H1 (cell line): ENCODE measurements around the gene SNCAIP. TPM values are rescaled to one million over a fixed set of nuclear protein-coding genes. Genes with fewer than 3 reads are reported as not detected.

Experiments used
- CTCF ChIA-PET: fragments of 300-600 bp; sonication (Branson Sonifier 250); formaldehyde crosslinking; loops from one replicate; lab custom pipeline; 2021; ENCODE audit not compliant: partially characterized antibody; lab: Charles Lee
- POLR2A ChIA-PET: fragments of 300-600 bp; sonication (Branson Sonifier 250); formaldehyde crosslinking; loops from one replicate; lab custom pipeline; 2021; ENCODE audit warnings: inconsistent platforms; ENCODE audit not compliant: partially characterized antibody; lab: Charles Lee
- DNase-seq, 2 experiments: peaks; one replicate each; pipeline versions ENCODE4 v3.0.0 to v3.0.0-alpha.2; 2010 to 2022; ENCODE audit warnings: low spot score in 2 of 2, low read depth in 1 of 2, mixed read lengths in 1 of 2
- FAIRE-seq: peaks from 2 replicates; lab custom pipeline; 2011; peaks lifted over from hg19 to GRCh38; lab: Jason Lieb, UNC
- H2AFZ ChIP-seq: 2 replicates; pipeline ENCODE4 v1.8.1; 2012; ENCODE audit warnings: low read length, inconsistent platforms
- H2AK5ac ChIP-seq: 2 replicates; pipeline ENCODE4 v1.6.1; 2013; ENCODE audit warnings: low read depth, low read length
- H2BK120ac ChIP-seq: replicated peaks from 2 replicates; pipeline ENCODE3; 2013; ENCODE audit warnings: low read depth, low read length, inconsistent platforms
- H2BK12ac ChIP-seq: 2 replicates; pipeline ENCODE4 v1.6.1; 2013; ENCODE audit warnings: low read depth, low read length
- H2BK15ac ChIP-seq: 2 replicates; pipeline ENCODE4 v1.6.1; 2013; ENCODE audit warnings: low read length
- H2BK20ac ChIP-seq: 2 replicates; pipeline ENCODE4 v1.6.1; 2013; ENCODE audit warnings: low read length
- H2BK5ac ChIP-seq: 2 replicates; pipeline ENCODE4 v1.6.1; 2013; ENCODE audit warnings: low read depth, low read length
- H3K14ac ChIP-seq: 2 replicates; pipeline ENCODE4 v1.6.1; 2013; ENCODE audit warnings: inconsistent platforms; ENCODE audit not compliant: insufficient read length
- H3K18ac ChIP-seq: 2 replicates; pipeline ENCODE4 v1.6.1; 2013; ENCODE audit warnings: low read length; ENCODE audit errors: extremely low read depth
- H3K23ac ChIP-seq: 2 replicates; pipeline ENCODE4 v1.6.1; 2013; ENCODE audit warnings: inconsistent platforms; ENCODE audit not compliant: insufficient read length
- H3K23me2 ChIP-seq: 2 replicates; pipeline ENCODE4 v1.6.1; 2013; ENCODE audit warnings: low read depth, low read length
- H3K27ac ChIP-seq: 2 replicates; pipeline ENCODE4 v1.6.1; 2011; ENCODE audit warnings: low read depth, low read length, inconsistent platforms
- H3K27me3 ChIP-seq, 4 experiments: replicated peaks in 1 of 4; 1 replicate in 1 of 4; 2 replicates in 3 of 4; pipeline versions ENCODE4 v1.6.1 to v1.8.1; 2011 to 2013; ENCODE audit warnings: low read length in 3 of 4, mild to moderate bottlenecking in 3 of 4, inconsistent platforms in 2 of 4, mixed read lengths in 2 of 4, moderate library complexity in 1 of 4; ENCODE audit not compliant: control insufficient read depth in 3 of 4, insufficient read depth in 3 of 4; ENCODE audit errors: extremely low read depth in 1 of 4
- H3K36me3 ChIP-seq, 4 experiments: 2 replicates each; pipeline versions ENCODE4 v1.6.1 to v1.8.1; 2011 to 2013; ENCODE audit warnings: mild to moderate bottlenecking in 4 of 4, low read length in 3 of 4, moderate library complexity in 2 of 4, control low read depth in 1 of 4, inconsistent platforms in 1 of 4; ENCODE audit not compliant: insufficient read depth in 4 of 4, control insufficient read depth in 2 of 4
- H3K4ac ChIP-seq: replicated peaks from 2 replicates; pipeline ENCODE3; 2013; ENCODE audit warnings: low read length, low read depth, mixed read lengths, inconsistent platforms; ENCODE audit not compliant: insufficient read length
- H3K4me1 ChIP-seq, 4 experiments: replicated peaks in 1 of 4; 1 replicate in 1 of 4; 2 replicates in 3 of 4; pipeline versions ENCODE4 v1.6.1 to v1.8.1; 2011 to 2013; ENCODE audit warnings: low read length in 3 of 4, inconsistent platforms in 2 of 4, mixed read lengths in 1 of 4; ENCODE audit not compliant: insufficient read depth in 4 of 4, control insufficient read depth in 3 of 4
- H3K4me2 ChIP-seq, 2 experiments: 2 replicates each; pipeline versions ENCODE4 v1.6.1 to v1.8.1; 2011 to 2013; ENCODE audit warnings: low read depth in 2 of 2, low read length in 2 of 2, control low read depth in 1 of 2, inconsistent platforms in 1 of 2, mild to moderate bottlenecking in 1 of 2; ENCODE audit not compliant: insufficient read depth in 1 of 2
- H3K4me3 ChIP-seq, 4 experiments: fragments of 200-600, 300-600 bp in 1 of 4; sonication (generic), shearing (Covaris generic), sonication (Bioruptor Twin) in 1 of 4; 2 replicates each; pipeline versions ENCODE4 v1.5.1 to v1.8.1; 2011 to 2016; ENCODE audit warnings: low read length in 4 of 4, low read depth in 3 of 4, control low read depth in 2 of 4, inconsistent platforms in 2 of 4, mild to moderate bottlenecking in 2 of 4, mixed read lengths in 1 of 4, moderate library complexity in 1 of 4; ENCODE audit not compliant: insufficient read depth in 2 of 4; ENCODE audit errors: extremely low read depth in 1 of 4
- H3K56ac ChIP-seq: replicated peaks from 2 replicates; pipeline ENCODE3; 2013; ENCODE audit warnings: low read depth, mild to moderate bottlenecking, mixed read lengths, low read length, inconsistent platforms; ENCODE audit not compliant: insufficient read length
- H3K79me1 ChIP-seq: 2 replicates; pipeline ENCODE4 v1.6.1; 2013; ENCODE audit warnings: low read depth, low read length, control low read depth
- H3K79me2 ChIP-seq, 2 experiments: 2 replicates each; pipeline versions ENCODE4 v1.6.1 to v1.8.1; 2012 to 2013; ENCODE audit warnings: low read length in 2 of 2, mild to moderate bottlenecking in 2 of 2, inconsistent platforms in 1 of 2; ENCODE audit not compliant: insufficient read depth in 2 of 2, control insufficient read depth in 1 of 2
- H3K9ac ChIP-seq, 4 experiments: replicated peaks in 1 of 4; 1 replicate in 1 of 4; 2 replicates in 3 of 4; pipeline versions ENCODE4 v1.6.1 to v1.8.1; 2011 to 2013; ENCODE audit warnings: low read depth in 3 of 4, low read length in 3 of 4, control low read depth in 2 of 4, mild to moderate bottlenecking in 2 of 4, moderate library complexity in 2 of 4, inconsistent platforms in 1 of 4; ENCODE audit errors: extremely low read depth in 1 of 4
- H3K9me3 ChIP-seq, 2 experiments: 2 replicates each; pipeline versions ENCODE4 v1.6.1 to v1.8.1; 2012 to 2013; ENCODE audit warnings: mild to moderate bottlenecking in 2 of 2, moderate library complexity in 2 of 2, control low read depth in 1 of 2, inconsistent platforms in 1 of 2, low read depth in 1 of 2, low read length in 1 of 2, mixed read lengths in 1 of 2; ENCODE audit not compliant: insufficient read depth in 2 of 2
- H4K20me1 ChIP-seq, 2 experiments: replicated peaks in 1 of 2; 2 replicates each; pipeline versions ENCODE3 to v1.8.1; 2011 to 2013; ENCODE audit warnings: inconsistent platforms in 2 of 2, low read length in 2 of 2, mild to moderate bottlenecking in 1 of 2; ENCODE audit not compliant: insufficient read depth in 2 of 2, control insufficient read depth in 1 of 2
- H4K5ac ChIP-seq: 2 replicates; pipeline ENCODE4 v1.6.1; 2013; ENCODE audit warnings: low read length, low read depth, mixed read lengths, inconsistent platforms; ENCODE audit not compliant: insufficient read length
- H4K8ac ChIP-seq: 2 replicates; pipeline ENCODE4 v1.8.0; 2013; ENCODE audit warnings: mild to moderate bottlenecking, moderate library complexity, low read length, inconsistent platforms; ENCODE audit not compliant: insufficient read depth; ENCODE audit errors: extremely low read depth
- H4K91ac ChIP-seq: replicated peaks from 2 replicates; pipeline ENCODE3; 2013; ENCODE audit warnings: low read length, mixed read lengths, inconsistent platforms; ENCODE audit not compliant: insufficient read length
- BACH1 ChIP-seq: IDR thresholded peaks from 2 replicates; pipeline ENCODE4 v1.6.1; 2012; ENCODE audit warnings: low read length, improper control_type of control experiment
- EGR1 ChIP-seq: IDR thresholded peaks from 2 replicates; pipeline ENCODE4 v1.6.1; 2011; ENCODE audit warnings: low read depth, low read length, borderline replicate concordance
- HDAC2 ChIP-seq, 2 experiments: fragments of 300-600 bp in 1 of 2; sonication (generic) in 1 of 2; IDR thresholded peaks; 2 replicates each; pipeline ENCODE4 v1.6.1; 2011 to 2012; ENCODE audit warnings: low read depth in 2 of 2, low read length in 2 of 2, mild to moderate bottlenecking in 2 of 2, moderate library complexity in 2 of 2, borderline replicate concordance in 1 of 2, inconsistent platforms in 1 of 2
- NANOG ChIP-seq: IDR thresholded peaks from 2 replicates; pipeline ENCODE4 v1.6.1; 2011; ENCODE audit warnings: low read length, low read depth, mild to moderate bottlenecking, inconsistent platforms; ENCODE audit not compliant: insufficient read depth, poor library complexity, severe bottlenecking
- POU5F1 ChIP-seq: IDR thresholded peaks from 2 replicates; pipeline ENCODE4 v1.6.1; 2011; ENCODE audit warnings: low read depth, mild to moderate bottlenecking, low read length, moderate library complexity
- WGBS, 2 experiments: shearing (Covaris generic) in 1 of 2; methylation state at CpG; one replicate each; pipeline versions ENCODE4 v1.1.6 to v1.1.7; 2013 to 2015; ENCODE audit warnings: low lambda C conversion rate in 2 of 2, mixed read lengths in 2 of 2, inconsistent platforms in 1 of 2, low coverage in 1 of 2, missing lambda C conversion rate in 1 of 2; ENCODE audit not compliant: insufficient replicate concordance in 2 of 2, insufficient coverage in 1 of 2, insufficient read length in 1 of 2; ENCODE audit errors: extremely low coverage in 1 of 2, missing lambda C conversion rate in 1 of 2; 5-methylcytosine and 5-hydroxymethylcytosine counted together
- polyA plus RNA-seq, 7 experiments: library from polyadenylated mRNA; depleted of rRNA in 3 of 7; stranded (reverse) in 5 of 7; unstranded in 2 of 7; fragments of >200 nt in 5 of 7; fragments of 200-250 nt in 2 of 7; gene quantifications; 1 replicate in 5 of 7; 2 replicates in 1 of 7; 4 replicates in 1 of 7; pipeline versions ENCODE4 v1.2.1 to v1.2.3, GENCODE V29; 2011 to 2013; ENCODE audit warnings: missing spikeins in 2 of 7, mixed read lengths in 2 of 7
- total RNA-seq: library from RNA; stranded (reverse); fragmentation: NEBNext Ultra II Directional; extraction: Animal tissue kit (Norgen Biotek cat#: 25700); gene quantifications from 2 replicates; pipeline ENCODE4 v1.2.1, GENCODE V29; 2021
- TF ChIP-seq, protein P1 (sequence below): IDR thresholded peaks from 2 replicates; pipeline ENCODE4 v1.6.1; 2011; ENCODE audit warnings: low read length, improper control_type of control experiment
- TF ChIP-seq, protein P2 (sequence below), 3 experiments: IDR thresholded peaks; 1 replicate in 2 of 3; 2 replicates in 1 of 3; pipeline versions ENCODE4 v1.5.1 to v1.6.1; 2011; ENCODE audit warnings: low read length in 3 of 3, mild to moderate bottlenecking in 3 of 3, inconsistent platforms in 2 of 3, low read depth in 1 of 3, moderate library complexity in 1 of 3; ENCODE audit not compliant: insufficient read depth in 1 of 3; ENCODE audit errors: control extremely low read depth in 1 of 3

The SNCAIP gene
- total and polyA plus RNA-seq, 2 of the 8 experiments (the other 6 are each of a cell fraction or from before 2014, with no cell fraction given): 3.9 to 9.0 TPM

DNA sequence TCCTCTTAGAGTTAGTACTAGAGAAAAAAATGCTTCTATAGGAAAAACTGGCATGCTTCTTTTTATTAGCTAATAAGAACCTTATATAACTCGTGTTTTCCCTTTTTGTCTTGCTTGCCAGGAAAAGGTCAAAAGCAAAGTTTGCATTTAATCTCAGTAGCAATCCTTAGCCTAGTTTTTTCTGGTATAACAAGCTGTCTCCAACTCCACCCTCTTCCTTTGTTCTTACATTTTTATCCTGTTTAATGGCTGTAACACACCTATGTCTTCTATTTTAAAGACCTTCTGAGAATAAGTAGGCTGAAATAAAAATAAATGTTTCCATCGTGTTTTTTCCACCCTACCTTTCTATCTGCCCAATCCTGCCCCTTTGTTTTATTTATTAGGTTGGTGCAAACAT, 158.3 kb downstream of the SNCAIP start:
- H2BK15ac ChIP-seq: no peak overlapping the region
- no peak overlapping the region for H3K4me2 ChIP-seq
- no peaks in the 10 kb centered on the region for H4K20me1 ChIP-seq
- no peaks in the 10 kb centered on the region; the same call in 1 of the 2 replicates for H3K23me2 ChIP-seq
- no peaks in the 10 kb centered on the region for H3K36me3 ChIP-seq
- ChIA-PET POLR2A (interaction anchor here (1.4 kb wide), 1 partner anchor 8 kb away, joined by 4 read pairs; no protein-coding TSS in a partner anchor), CTCF (interaction anchor here (0.9 to 3.0 kb wide), 11 partner anchors 12 to 378 kb away, joined by 3 to 25 read pairs (median 4); no protein-coding TSS in a partner anchor)
- 90% methylated on average over 2 of the region's 2 CpGs; no CpG with 5 or more reads in 1 of the 2 experiments for WGBS, 2 experiments
- H3K56ac ChIP-seq: no peak overlapping the region
- no peaks in the 10 kb centered on the region for H3K79me2 ChIP-seq
- no peak overlapping the region for H3K27ac ChIP-seq
- H2AFZ ChIP-seq: no peak overlapping the region
- FAIRE-seq (no peak), DNase-seq (no peak)
- H3K4me3 ChIP-seq: no peak overlapping the region
- H3K9me3 ChIP-seq: no peaks in the 10 kb centered on the region
- no peak overlapping the region for H3K4ac ChIP-seq
- peak overlapping the region; percentile 85; the same call in 1 of the 2 replicates for H2BK12ac ChIP-seq
- no peak overlapping the region for H2BK120ac ChIP-seq
- H3K9ac ChIP-seq: no peak overlapping the region
- H4K91ac ChIP-seq: peak overlapping the region; percentile 81
- no peak overlapping the region for H3K23ac ChIP-seq
- no peak overlapping the region for H2AK5ac ChIP-seq
- H3K14ac ChIP-seq: no peak overlapping the region
- peaks cover 4 to 23% (median 14%) of the 10 kb centered on the region in 4 experiments for H3K4me1 ChIP-seq
- no peaks in the 10 kb centered on the region for H3K79me1 ChIP-seq
- 0 out of 2 replicates have a peak overlapping the region, but pooled peaks have one; percentile 91 for H2BK5ac ChIP-seq
- no peak overlapping the region for H3K18ac ChIP-seq
- peak overlapping the region; percentile 27; the same call in 1 of the 2 replicates for H2BK20ac ChIP-seq
- H4K8ac ChIP-seq: no peak overlapping the region
- no peaks in the 10 kb centered on the region for H3K27me3 ChIP-seq
- no peak overlapping the region for H4K5ac ChIP-seq
- TF ChIP-seq POU5F1: no peak
- TF ChIP-seq BACH1: no peak
- TF ChIP-seq, protein P1, sequence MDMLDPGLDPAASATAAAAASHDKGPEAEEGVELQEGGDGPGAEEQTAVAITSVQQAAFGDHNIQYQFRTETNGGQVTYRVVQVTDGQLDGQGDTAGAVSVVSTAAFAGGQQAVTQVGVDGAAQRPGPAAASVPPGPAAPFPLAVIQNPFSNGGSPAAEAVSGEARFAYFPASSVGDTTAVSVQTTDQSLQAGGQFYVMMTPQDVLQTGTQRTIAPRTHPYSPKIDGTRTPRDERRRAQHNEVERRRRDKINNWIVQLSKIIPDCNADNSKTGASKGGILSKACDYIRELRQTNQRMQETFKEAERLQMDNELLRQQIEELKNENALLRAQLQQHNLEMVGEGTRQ: no peak
- TF ChIP-seq EGR1: no peak
- TF ChIP-seq, protein P2, sequence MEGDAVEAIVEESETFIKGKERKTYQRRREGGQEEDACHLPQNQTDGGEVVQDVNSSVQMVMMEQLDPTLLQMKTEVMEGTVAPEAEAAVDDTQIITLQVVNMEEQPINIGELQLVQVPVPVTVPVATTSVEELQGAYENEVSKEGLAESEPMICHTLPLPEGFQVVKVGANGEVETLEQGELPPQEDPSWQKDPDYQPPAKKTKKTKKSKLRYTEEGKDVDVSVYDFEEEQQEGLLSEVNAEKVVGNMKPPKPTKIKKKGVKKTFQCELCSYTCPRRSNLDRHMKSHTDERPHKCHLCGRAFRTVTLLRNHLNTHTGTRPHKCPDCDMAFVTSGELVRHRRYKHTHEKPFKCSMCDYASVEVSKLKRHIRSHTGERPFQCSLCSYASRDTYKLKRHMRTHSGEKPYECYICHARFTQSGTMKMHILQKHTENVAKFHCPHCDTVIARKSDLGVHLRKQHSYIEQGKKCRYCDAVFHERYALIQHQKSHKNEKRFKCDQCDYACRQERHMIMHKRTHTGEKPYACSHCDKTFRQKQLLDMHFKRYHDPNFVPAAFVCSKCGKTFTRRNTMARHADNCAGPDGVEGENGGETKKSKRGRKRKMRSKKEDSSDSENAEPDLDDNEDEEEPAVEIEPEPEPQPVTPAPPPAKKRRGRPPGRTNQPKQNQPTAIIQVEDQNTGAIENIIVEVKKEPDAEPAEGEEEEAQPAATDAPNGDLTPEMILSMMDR (IDR thresholded peaks at IDR 0.05; ENCODE audit: control extremely low read depth in 1 of 3, insufficient read depth in 1 of 3, low read depth in 1 of 3, low read length in 3 of 3): no peak
- TF ChIP-seq HDAC2 (IDR thresholded peaks at IDR 0.05; ENCODE audit: borderline replicate concordance in 1 of 2, low read depth in 2 of 2, low read length in 2 of 2): no peak
- no peak for TF ChIP-seq NANOG
